Astrocyte of the spinal cord (primary cell): ENCODE results near the gene XXYLT1.

Experiments
- DNase-seq: peaks from one replicate; pipeline ENCODE4 v3.0.0; 2011; ENCODE audit warnings: low read depth, low spot score
- H3K4me3 ChIP-seq: 2 replicates; pipeline ENCODE4 v1.5.1; 2011; ENCODE audit warnings: low read depth, mild to moderate bottlenecking, low read length, moderate library complexity
- CTCF ChIP-seq: IDR thresholded peaks from 2 replicates; pipeline ENCODE4 v1.5.1; 2012; ENCODE audit warnings: low read depth, mild to moderate bottlenecking, low read length, inconsistent platforms
- in situ Hi-C: cut with HindIII; loops from 2 replicates; pipeline ENCODE4 v1.10.0; 2017; ENCODE audit warnings: low sequenced_read_pairs

The XXYLT1 gene

GRCh38 chr3:195030791-195031321 is 240.1 kb downstream of the XXYLT1 start:
- in situ Hi-C loops: no loop called here
- DNase-seq: peak; percentile 67
- TF ChIP-seq CTCF: no peak
- H3K4me3 ChIP-seq: no peak overlapping the region

- DNase-seq: no peak
- in situ Hi-C loops: no loop called here
Observed at GRCh38 chr3:195028877-195029606, 241.9 kb downstream of the XXYLT1 start.

GRCh38 chr3:195025884-195026200 is 245.1 kb downstream of the XXYLT1 start:
- in situ Hi-C loops: no loop called here
- no peak for DNase-seq
- H3K4me3 ChIP-seq: no peak overlapping the region
- TF ChIP-seq CTCF: no peak

More at GRCh38 chr3:195028877-195029606, 241.9 kb downstream of the XXYLT1 start:
- TF ChIP-seq CTCF: no peak
- no peak overlapping the region for H3K4me3 ChIP-seq

- H3K4me3 ChIP-seq: no peak overlapping the region
- in situ Hi-C loops: no loop called here
- no peak for DNase-seq
- TF ChIP-seq CTCF: no peak
Observed at GRCh38 chr3:195025056-195025883, 245.7 kb downstream of the XXYLT1 start.

GRCh38 chr3:195023989-195024388 is 247.0 kb downstream of the XXYLT1 start:
- H3K4me3 ChIP-seq: no peak overlapping the region
- no peak for DNase-seq
- TF ChIP-seq CTCF: no peak
- in situ Hi-C loops: no loop called here

GRCh38 chr3:195023576-195023975 is 247.4 kb downstream of the XXYLT1 start:
- in situ Hi-C loops: no loop called here
- DNase-seq: no peak
- no peak overlapping the region for H3K4me3 ChIP-seq
- no peak for TF ChIP-seq CTCF
